ENCODE results near the gene VIL1. TPM values are rescaled to one million over a fixed set of nuclear protein-coding genes. Genes with fewer than 3 reads are reported as not detected.

Gene VIL1
- total and polyA plus RNA-seq, 2 of the 13 experiments (the other 11 are each of a cell fraction or from before 2014, with no cell fraction given) = 287 to 301 TPM

DNA sequence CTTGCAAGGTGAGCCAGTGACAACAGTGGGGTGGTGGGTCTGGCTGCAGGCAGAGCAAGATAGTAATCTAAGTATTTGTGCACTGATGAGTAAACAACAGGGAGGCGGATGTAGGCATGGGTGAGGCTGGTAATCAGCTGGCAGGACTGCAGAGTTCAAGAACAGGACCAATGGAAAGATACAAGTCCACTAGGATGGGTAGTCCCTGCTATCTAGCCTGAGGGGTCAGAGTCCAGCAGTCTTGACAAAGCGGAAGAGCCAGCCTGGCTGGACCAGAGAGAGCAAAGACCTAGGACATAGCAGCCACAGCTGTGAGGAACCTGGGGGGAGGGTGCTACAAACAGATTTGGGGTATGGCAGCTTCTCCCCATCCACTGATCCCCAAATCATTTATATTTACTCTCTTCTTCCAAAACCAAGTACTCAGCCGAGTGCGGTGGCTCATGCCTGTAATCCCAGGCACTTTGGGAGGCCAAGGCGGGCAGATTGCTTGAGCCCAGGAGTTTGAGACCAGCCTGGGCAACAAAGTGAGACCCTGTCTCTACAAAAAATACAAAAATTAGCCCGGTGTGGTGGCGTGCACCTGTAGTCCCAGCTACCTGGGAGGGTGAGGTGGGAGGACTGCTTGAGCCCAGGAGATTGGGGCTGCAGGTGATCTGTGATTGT, 25.9 kb downstream of the VIL1 start (continued):
- TF ChIP-seq, protein P1, sequence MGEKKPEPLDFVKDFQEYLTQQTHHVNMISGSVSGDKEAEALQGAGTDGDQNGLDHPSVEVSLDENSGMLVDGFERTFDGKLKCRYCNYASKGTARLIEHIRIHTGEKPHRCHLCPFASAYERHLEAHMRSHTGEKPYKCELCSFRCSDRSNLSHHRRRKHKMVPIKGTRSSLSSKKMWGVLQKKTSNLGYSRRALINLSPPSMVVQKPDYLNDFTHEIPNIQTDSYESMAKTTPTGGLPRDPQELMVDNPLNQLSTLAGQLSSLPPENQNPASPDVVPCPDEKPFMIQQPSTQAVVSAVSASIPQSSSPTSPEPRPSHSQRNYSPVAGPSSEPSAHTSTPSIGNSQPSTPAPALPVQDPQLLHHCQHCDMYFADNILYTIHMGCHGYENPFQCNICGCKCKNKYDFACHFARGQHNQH (CRISPR knock-in tag; IDR thresholded peaks at IDR 0.05) = peak; percentile 98
- TF ChIP-seq HNRNPUL1 (IDR thresholded peaks at IDR 0.05; ENCODE audit: low read depth, low read length) (no peak), ZNF567 (CRISPR knock-in tag; IDR thresholded peaks at IDR 0.05; ENCODE audit: borderline replicate concordance) (no peak; the same call in 1 of the 2 replicates), MIER2 (CRISPR knock-in tag; IDR thresholded peaks at IDR 0.05) (peak; percentile 47; the same call in 1 of the 2 replicates), MED8 (CRISPR knock-in tag; IDR thresholded peaks at IDR 0.05; ENCODE audit: insufficient replicate concordance) (peak; percentile 79), ZNF207 (IDR thresholded peaks at IDR 0.05; ENCODE audit: borderline replicate concordance) (no peak), ZNF569 (CRISPR knock-in tag; IDR thresholded peaks at IDR 0.05; ENCODE audit: borderline replicate concordance) (no peak; the same call in 1 of the 2 replicates), ZNF782 (CRISPR knock-in tag; IDR thresholded peaks at IDR 0.05; ENCODE audit: borderline replicate concordance) (peak; percentile 69; the same call in 1 of the 2 replicates), ZNF501 (CRISPR knock-in tag; IDR thresholded peaks at IDR 0.05) (peak; percentile 78; the same call in 1 of the 2 replicates), ZNF510 (CRISPR knock-in tag; IDR thresholded peaks at IDR 0.05; ENCODE audit: low read depth) (peak; percentile 74; the same call in 1 of the 2 replicates), ZNF350 (CRISPR knock-in tag; IDR thresholded peaks at IDR 0.05; ENCODE audit: borderline replicate concordance, low read depth) (peak; percentile 98), MTA1 (CRISPR knock-in tag; IDR thresholded peaks at IDR 0.05; ENCODE audit: borderline replicate concordance) (peak; percentile 95), ADNP (CRISPR knock-in tag; IDR thresholded peaks at IDR 0.05) (no peak)
- TF ChIP-seq, protein P2, sequence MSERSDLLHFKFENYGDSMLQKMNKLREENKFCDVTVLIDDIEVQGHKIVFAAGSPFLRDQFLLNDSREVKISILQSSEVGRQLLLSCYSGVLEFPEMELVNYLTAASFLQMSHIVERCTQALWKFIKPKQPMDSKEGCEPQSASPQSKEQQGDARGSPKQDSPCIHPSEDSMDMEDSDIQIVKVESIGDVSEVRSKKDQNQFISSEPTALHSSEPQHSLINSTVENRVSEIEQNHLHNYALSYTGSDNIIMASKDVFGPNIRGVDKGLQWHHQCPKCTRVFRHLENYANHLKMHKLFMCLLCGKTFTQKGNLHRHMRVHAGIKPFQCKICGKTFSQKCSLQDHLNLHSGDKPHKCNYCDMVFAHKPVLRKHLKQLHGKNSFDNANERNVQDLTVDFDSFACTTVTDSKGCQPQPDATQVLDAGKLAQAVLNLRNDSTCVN (CRISPR knock-in tag; IDR thresholded peaks at IDR 0.05; ENCODE audit: borderline replicate concordance) = peak; percentile 70; the same call in 1 of the 2 replicates
- TF ChIP-seq, protein P3, sequence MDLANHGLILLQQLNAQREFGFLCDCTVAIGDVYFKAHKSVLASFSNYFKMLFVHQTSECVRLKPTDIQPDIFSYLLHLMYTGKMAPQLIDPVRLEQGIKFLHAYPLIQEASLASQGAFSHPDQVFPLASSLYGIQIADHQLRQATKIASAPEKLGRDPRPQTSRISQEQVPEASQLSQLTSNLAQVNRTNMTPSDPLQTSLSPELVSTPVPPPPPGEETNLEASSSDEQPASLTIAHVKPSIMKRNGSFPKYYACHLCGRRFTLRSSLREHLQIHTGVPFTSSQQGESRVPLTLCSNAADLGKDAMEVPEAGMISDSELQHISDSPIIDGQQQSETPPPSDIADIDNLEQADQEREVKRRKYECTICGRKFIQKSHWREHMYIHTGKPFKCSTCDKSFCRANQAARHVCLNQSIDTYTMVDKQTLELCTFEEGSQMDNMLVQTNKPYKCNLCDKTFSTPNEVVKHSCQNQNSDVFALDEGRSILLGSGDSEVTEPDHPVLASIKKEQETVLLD (CRISPR knock-in tag; IDR thresholded peaks at IDR 0.05; ENCODE audit: low read depth) = no peak
- TF ChIP-seq, protein P4, sequence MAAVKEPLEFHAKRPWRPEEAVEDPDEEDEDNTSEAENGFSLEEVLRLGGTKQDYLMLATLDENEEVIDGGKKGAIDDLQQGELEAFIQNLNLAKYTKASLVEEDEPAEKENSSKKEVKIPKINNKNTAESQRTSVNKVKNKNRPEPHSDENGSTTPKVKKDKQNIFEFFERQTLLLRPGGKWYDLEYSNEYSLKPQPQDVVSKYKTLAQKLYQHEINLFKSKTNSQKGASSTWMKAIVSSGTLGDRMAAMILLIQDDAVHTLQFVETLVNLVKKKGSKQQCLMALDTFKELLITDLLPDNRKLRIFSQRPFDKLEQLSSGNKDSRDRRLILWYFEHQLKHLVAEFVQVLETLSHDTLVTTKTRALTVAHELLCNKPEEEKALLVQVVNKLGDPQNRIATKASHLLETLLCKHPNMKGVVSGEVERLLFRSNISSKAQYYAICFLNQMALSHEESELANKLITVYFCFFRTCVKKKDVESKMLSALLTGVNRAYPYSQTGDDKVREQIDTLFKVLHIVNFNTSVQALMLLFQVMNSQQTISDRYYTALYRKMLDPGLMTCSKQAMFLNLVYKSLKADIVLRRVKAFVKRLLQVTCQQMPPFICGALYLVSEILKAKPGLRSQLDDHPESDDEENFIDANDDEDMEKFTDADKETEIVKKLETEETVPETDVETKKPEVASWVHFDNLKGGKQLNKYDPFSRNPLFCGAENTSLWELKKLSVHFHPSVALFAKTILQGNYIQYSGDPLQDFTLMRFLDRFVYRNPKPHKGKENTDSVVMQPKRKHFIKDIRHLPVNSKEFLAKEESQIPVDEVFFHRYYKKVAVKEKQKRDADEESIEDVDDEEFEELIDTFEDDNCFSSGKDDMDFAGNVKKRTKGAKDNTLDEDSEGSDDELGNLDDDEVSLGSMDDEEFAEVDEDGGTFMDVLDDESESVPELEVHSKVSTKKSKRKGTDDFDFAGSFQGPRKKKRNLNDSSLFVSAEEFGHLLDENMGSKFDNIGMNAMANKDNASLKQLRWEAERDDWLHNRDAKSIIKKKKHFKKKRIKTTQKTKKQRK (IDR thresholded peaks at IDR 0.05; ENCODE audit: low read length) = no peak
- TF ChIP-seq, protein P5, sequence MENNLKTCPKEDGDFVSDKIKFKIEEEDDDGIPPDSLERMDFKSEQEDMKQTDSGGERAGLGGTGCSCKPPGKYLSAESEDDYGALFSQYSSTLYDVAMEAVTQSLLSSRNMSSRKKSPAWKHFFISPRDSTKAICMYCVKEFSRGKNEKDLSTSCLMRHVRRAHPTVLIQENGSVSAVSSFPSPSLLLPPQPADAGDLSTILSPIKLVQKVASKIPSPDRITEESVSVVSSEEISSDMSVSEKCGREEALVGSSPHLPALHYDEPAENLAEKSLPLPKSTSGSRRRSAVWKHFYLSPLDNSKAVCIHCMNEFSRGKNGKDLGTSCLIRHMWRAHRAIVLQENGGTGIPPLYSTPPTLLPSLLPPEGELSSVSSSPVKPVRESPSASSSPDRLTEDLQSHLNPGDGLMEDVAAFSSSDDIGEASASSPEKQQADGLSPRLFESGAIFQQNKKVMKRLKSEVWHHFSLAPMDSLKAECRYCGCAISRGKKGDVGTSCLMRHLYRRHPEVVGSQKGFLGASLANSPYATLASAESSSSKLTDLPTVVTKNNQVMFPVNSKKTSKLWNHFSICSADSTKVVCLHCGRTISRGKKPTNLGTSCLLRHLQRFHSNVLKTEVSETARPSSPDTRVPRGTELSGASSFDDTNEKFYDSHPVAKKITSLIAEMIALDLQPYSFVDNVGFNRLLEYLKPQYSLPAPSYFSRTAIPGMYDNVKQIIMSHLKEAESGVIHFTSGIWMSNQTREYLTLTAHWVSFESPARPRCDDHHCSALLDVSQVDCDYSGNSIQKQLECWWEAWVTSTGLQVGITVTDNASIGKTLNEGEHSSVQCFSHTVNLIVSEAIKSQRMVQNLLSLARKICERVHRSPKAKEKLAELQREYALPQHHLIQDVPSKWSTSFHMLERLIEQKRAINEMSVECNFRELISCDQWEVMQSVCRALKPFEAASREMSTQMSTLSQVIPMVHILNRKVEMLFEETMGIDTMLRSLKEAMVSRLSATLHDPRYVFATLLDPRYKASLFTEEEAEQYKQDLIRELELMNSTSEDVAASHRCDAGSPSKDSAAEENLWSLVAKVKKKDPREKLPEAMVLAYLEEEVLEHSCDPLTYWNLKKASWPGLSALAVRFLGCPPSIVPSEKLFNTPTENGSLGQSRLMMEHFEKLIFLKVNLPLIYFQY (CRISPR knock-in tag; IDR thresholded peaks at IDR 0.05; ENCODE audit: borderline replicate concordance) = no peak

Data from HepG2 (cell line).